Kidney (tissue), 14 donors: ENCODE data around the gene DDAH1. TPM values are rescaled to one million over a fixed set of nuclear protein-coding genes. Genes with fewer than 3 reads are reported as not detected.
A peak's percentile ranks its signal among the peaks of the same experiment; 100 is the strongest.

Experiments
- DNase-seq, 5 donors: peaks; one replicate each; pipeline ENCODE4 v3.0.0-alpha.2; 2013 to 2020
- FAIRE-seq: peaks from 2 replicates; lab custom pipeline; 2012; peaks lifted over from hg19 to GRCh38; lab: Jason Lieb, UNC
- H3K27ac ChIP-seq, 2 donors: one replicate each; pipeline ENCODE4 v1.7.0; 2013; ENCODE audit warnings: low read depth in 2 of 2, low read length in 2 of 2, inconsistent platforms in 1 of 2
- H3K27me3 ChIP-seq: one replicate; pipeline ENCODE4 v1.7.1; 2013; ENCODE audit warnings: low read length, inconsistent platforms; ENCODE audit not compliant: control insufficient read depth, insufficient read depth
- H3K36me3 ChIP-seq, 3 donors: one replicate each; pipeline versions ENCODE4 v1.7.0 to v1.7.1; 2013; ENCODE audit warnings: low read length in 3 of 3, control low read depth in 1 of 3, inconsistent platforms in 1 of 3; ENCODE audit not compliant: insufficient read depth in 3 of 3, control insufficient read depth in 2 of 3
- H3K4me1 ChIP-seq, 3 donors: one replicate each; pipeline versions ENCODE4 v1.7.0 to v1.7.1; 2013; ENCODE audit warnings: low read length in 3 of 3, inconsistent platforms in 1 of 3, low read depth in 1 of 3; ENCODE audit not compliant: control insufficient read depth in 2 of 3, insufficient read depth in 2 of 3
- H3K4me3 ChIP-seq, 3 donors: one replicate each; pipeline versions ENCODE4 v1.7.0 to v1.8.1; 2013; ENCODE audit warnings: low read length in 3 of 3, control low read depth in 1 of 3, inconsistent platforms in 1 of 3
- H3K9ac ChIP-seq, 3 donors: one replicate each; pipeline versions ENCODE4 v1.7.0 to v1.7.1; 2013; ENCODE audit warnings: low read length in 3 of 3, control low read depth in 1 of 3, inconsistent platforms in 1 of 3
- H3K9me3 ChIP-seq, 3 donors: one replicate each; pipeline versions ENCODE4 v1.7.0 to v1.7.1; 2013; ENCODE audit warnings: low read length in 3 of 3, control low read depth in 1 of 3, inconsistent platforms in 1 of 3; ENCODE audit not compliant: control insufficient read depth in 2 of 3, insufficient read depth in 1 of 3
- CTCF ChIP-seq: IDR thresholded peaks from 3 replicates; pipeline ENCODE4 v1.5.1; 2012; ENCODE audit warnings: mild to moderate bottlenecking, moderate library complexity, borderline replicate concordance; ENCODE audit not compliant: insufficient read depth; ENCODE audit errors: extremely low read depth
- intact Hi-C: fragments of 100-400 bp; cut with DNase I; formaldehyde crosslinking; loops from one replicate; pipeline ENCODE4 v1.11.1; 2022
- polyA plus RNA-seq: library from polyadenylated mRNA; stranded (reverse); fragments of 350-450 nt; fragmentation: Illumina TruSeq; extraction: RNeasy Lipid Tissue Mini Kit (QIAGEN cat#74804); gene quantifications from one replicate; pipeline ENCODE4 v1.2.3, GENCODE V29; 2014; ENCODE audit warnings: low read depth, low replicate concordance; ENCODE audit not compliant: insufficient read depth
- total RNA-seq: library from RNA; stranded (reverse); fragmentation: NEBNext Ultra II Directional; extraction: Animal tissue kit (Norgen Biotek cat#: 25700); gene quantifications from one replicate; pipeline ENCODE4 v1.2.1, GENCODE V29; 2021
- donor health status: control.
- donor health status: control.
- donor health status: control.
- donor health status: control.
- donor health status: control.
- donor health status: DM: yes; HTN: yes; CAD: no.
- donor health status: Normal renal cell carcinoma (clear cell type).

Gene DDAH1
- total and polyA plus RNA-seq, 2 donors from 2014 or later = 73.1 to 98.9 TPM

GRCh38 chr1:85496941-85497582 lies 32.1 kb upstream of the DDAH1 start:
- DNase-seq = peak in 1 of 5 donors; percentile 27
- FAIRE-seq = no peak

DNA sequence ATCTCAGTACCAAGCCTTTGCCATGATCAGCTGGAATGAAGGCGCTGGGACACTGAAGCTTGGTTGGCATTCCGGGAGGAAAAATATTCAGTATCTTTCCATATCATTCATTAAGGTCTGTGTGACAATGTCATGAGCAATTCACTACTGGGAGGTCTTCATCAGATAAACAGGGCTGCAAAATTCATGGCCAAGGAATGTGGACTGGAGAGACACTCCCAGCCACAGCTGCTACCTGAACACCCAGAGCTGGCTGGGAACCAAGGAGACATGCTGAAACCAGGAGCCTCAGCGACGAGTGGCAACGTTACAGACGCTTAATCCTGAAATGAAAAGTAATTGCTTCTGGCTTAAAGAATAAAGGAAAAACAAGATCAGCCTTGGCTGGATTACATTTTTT lies 30.6 kb upstream of the DDAH1 start:
- Histone ChIP-seq H3K36me3 (no peaks in the 10 kb centered on the region), H3K27me3 (no peaks in the 10 kb centered on the region), H3K4me3 (no peak overlapping the region), H3K27ac (no peak overlapping the region), H3K9ac (no peak overlapping the region), H3K9me3 (no peaks in the 10 kb centered on the region), H3K4me1 (peaks cover 0 to 5% (median 0%) of the 10 kb centered on the region in 3 donors)
- intact Hi-C loops = no loop called here
- DNase-seq = no peak
- FAIRE-seq = no peak
- TF ChIP-seq CTCF = no peak

More at GRCh38 chr1:85496941-85497582, 32.1 kb upstream of the DDAH1 start:
- Histone ChIP-seq H3K9ac (no peak overlapping the region), H3K9me3 (no peaks in the 10 kb centered on the region), H3K4me1 (peaks cover 0 to 5% (median 0%) of the 10 kb centered on the region in 3 donors), H3K27me3 (no peaks in the 10 kb centered on the region), H3K4me3 (no peak overlapping the region), H3K27ac (no peak overlapping the region), H3K36me3 (no peaks in the 10 kb centered on the region)
- intact Hi-C loops = no loop called here
- TF ChIP-seq CTCF = no peak

GRCh38 chr1:85494904-85495266 lies 29.9 kb upstream of the DDAH1 start:
- Histone ChIP-seq H3K27me3 (no peaks in the 10 kb centered on the region), H3K4me1 (peaks cover 0 to 5% (median 0%) of the 10 kb centered on the region in 3 donors), H3K9ac (no peak overlapping the region), H3K9me3 (no peaks in the 10 kb centered on the region), H3K36me3 (no peaks in the 10 kb centered on the region), H3K27ac (no peak overlapping the region), H3K4me3 (no peak overlapping the region)
- TF ChIP-seq CTCF = peak; percentile 13
- intact Hi-C loops = no loop called here
- DNase-seq (peak in 1 of 5 donors; percentile 23), FAIRE-seq (no peak)
